HG02759 (cell line): ENCODE results near the gene TUBB2A.
"Not testable (repeated sequence)": the region's sequence is repeated elsewhere in the genome, so short reads cannot be mapped to it uniquely, and the experiment has no call there.

Source experiments
- ATAC-seq: cut with Tn5 transposase; IDR thresholded peaks from one replicate; pipeline ENCODE4 v1.9.1; 2021; ENCODE audit warnings: mild to moderate bottlenecking, moderate library complexity; ENCODE audit not compliant: unreplicated experiment

Gene TUBB2A

DNA sequence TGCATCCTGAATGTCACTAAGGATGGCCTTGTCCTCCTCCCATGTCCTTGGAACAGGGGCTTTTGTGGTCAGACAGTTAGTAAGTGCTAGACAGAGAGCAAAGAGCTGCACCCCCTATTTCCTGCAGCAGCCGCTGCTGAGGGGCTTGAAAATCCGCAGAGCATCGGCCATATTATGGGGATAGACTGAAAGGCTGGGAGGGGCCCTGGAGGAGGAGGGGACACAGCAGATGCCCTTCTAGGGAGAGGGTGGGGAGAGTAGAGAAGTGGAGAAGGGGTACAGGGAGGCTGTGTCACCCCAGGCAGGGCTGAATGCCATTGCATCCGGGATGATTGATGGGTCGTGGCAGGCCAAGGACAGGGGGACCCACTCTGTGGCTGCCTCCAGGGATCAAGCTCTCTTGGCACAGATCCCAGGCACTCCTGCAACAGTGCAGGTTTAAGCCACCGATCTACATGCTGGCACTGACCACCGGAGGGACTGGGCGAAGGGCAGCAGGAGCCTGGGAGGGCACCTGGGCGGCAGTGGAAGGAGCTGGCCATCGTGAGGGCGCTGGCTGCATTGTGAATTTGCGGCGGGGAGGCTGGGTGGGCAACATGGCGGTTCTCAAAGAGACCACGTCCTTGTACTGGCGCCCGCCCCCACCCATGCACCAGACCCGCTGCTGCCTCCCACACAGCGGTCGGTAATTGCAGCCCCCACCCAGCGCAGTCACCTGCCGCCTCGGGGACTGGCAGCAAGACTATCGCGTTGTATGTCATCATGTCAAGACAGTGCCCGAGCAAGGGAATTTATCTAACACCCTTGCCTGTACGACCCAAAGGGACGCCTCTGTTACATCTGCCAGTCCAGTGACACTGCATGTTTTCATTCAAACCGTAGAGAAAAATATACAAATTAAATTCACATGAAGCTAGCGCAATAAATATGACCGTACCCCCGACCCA, 887 bp downstream of the TUBB2A start:
- ATAC-seq = peak; percentile 12

DNA sequence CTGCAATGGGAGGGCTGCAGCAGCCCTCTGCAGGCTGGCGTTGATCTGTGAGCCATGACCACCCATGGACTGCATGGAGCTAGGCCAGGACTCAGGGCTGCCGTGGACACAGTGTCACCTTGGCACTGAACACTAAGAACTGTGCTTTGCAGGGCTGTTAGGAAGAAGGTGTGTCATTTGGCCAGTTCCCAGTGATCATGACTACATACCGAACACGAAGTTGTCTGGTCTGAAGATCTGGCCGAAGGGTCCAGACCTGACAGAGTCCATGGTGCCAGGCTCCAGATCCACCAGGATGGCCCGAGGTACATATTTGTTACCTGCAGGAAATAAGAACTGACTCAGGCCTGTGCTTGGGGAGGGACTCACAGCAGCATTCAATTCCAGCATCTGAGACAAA, 1.9 kb downstream of the TUBB2A start:
- ATAC-seq = not testable (repeated sequence)

DNA sequence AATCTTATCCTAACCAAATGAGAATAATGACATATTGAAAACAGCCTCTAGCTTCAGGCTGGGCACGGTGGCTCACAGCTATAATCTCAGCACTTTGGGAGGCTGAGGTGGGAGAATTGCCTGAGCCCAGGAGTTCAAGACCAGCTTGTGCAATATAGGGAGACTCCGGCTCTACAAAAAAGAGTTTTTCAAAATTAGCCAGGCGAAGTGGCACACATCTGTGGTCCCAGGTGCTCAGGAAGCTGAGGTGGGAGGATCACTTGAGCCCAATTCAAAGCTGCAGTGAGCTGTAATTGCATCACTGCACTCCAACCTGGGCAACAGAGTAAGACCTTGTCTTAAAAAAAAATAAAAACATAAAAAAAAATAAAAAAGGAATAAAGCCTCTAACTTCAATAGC, 4.7 kb downstream of the TUBB2A start:
- ATAC-seq = no peak

DNA sequence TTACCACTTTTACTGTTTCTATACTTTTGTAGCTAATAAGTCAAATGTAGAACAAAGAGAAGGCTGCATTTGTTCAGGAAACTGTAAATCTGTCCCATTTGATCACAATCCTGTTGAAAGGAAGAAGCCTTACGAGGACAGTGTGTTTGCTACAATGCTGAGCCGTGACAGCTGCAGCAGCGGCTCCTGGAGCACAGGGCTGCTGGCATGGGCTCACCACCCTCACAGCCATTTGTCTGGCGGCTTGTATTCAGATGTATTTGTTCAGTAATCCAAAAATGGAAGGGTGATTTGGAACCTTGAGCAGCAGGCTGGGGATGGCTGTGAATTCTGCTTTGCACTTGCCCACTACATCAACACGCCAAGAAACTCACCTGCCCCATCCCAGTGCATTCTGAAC, 5.7 kb downstream of the TUBB2A start:
- ATAC-seq = no peak

DNA sequence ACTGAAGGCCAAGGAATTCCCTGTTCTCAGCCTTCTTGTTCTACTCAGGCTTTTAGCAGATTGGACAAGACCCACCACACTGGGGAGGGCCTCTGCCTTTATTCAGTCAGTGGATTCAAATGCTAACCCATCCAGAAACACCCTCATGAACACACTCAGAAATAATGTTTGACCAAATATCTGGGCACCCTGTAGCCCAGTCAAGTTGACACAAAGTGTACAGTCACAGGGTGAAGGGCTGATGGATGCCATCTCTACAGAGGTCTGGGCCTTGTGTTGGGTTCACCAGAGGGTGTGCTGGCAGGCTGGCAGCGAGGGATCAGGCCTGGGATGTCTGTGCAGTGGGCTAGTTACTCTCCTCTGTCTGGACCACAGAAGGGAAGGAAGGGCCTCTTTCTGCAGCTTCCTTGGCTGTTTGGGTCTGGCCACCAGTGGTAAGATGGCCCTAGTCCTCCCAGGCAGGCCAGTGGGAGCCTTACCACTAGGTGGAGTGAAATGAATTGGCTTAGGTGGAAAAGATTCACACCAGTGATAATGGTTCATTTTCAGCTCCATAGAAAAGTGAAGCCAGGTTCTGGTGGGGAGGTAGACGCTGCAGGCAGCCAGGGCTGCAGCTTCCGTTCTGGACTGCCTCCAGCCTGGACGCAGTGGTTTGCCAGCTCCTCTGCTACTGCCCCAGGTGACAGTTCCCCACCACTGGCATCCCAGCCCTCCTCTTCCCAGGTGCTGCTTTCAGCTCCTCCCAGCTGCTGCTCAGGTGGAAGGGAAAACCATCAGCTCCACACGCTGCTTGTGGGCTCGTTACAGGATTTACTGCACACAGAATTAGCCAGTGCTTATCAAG, 9.2 kb downstream of the TUBB2A start:
- no peak for ATAC-seq

DNA sequence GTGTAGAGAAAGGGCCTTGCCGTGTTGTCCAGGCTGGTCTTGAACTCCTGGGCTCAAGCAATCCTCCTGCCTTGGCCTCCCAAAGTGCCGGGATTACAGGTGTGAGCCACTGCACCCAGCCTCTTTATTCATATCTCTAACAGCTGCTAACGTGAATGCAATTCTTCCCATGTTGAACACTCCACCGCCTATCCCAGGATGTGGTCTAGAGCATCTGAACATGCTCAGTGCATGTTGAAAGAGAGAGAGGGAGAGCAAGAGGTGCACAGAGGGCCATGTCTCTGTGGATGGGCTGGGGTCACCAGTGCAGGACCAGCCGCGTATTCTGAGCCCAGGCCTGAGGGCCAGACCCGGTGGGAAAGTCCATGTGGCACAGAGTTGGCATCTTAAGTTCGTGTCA, 12.8 kb downstream of the TUBB2A start:
- no peak for ATAC-seq

DNA sequence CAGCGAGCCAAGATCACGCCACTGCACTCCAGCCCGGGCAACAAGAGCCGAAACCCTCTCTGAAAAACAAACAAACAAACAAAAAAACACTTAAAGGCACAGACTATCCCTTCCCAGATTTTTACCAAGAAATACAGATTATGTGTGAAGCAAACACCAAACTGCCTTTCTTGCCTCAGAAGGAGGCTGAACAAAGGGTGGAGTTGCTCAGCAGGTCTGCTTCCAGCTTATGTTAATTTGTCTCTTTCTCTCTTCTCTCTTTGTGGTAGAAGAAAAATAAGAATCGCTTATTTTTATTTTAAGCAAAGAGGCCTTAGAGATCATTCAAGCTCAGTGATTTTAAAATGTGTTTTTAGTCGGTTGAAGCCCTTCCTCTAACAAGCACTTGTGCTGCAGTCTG, 14.2 kb downstream of the TUBB2A start:
- no peak for ATAC-seq

DNA sequence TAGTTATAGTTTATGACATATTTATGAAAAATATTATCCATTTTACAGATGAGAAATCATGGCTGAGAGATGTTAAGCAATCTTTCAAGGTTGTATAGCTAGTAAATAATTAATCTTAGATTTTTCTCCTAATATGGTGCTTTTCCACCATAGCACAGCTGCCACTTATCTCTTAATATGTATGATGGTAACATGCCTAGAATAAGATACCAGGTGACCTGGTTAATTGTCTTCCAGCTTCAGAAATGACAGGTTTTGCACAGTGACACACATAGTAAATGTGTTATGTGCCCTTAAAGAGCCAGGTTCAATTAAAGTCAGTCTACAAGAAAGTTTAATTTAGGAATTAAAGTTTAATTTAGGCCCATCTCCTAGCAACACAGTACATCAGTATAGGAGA, 14.8 kb downstream of the TUBB2A start:
- ATAC-seq = no peak

DNA sequence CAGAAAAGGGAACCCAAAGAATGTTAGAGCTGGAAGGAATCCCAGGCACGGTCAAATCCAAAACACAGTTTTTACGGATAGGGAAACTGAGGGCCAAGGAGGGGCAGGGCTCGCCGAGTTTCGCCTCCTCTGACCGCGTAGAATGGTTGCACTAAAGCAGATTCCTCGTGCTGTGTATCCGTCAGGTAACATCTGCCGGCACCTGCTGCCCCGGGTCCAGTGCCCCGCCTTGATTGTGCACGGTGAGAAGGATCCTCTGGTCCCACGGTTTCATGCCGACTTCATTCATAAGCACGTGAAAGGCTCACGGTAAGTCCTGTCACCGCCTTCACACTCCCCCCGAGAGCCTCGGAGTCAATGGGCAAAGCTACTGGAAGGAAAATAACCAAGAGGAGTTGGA, 17.1 kb downstream of the TUBB2A start:
- no peak for ATAC-seq

DNA sequence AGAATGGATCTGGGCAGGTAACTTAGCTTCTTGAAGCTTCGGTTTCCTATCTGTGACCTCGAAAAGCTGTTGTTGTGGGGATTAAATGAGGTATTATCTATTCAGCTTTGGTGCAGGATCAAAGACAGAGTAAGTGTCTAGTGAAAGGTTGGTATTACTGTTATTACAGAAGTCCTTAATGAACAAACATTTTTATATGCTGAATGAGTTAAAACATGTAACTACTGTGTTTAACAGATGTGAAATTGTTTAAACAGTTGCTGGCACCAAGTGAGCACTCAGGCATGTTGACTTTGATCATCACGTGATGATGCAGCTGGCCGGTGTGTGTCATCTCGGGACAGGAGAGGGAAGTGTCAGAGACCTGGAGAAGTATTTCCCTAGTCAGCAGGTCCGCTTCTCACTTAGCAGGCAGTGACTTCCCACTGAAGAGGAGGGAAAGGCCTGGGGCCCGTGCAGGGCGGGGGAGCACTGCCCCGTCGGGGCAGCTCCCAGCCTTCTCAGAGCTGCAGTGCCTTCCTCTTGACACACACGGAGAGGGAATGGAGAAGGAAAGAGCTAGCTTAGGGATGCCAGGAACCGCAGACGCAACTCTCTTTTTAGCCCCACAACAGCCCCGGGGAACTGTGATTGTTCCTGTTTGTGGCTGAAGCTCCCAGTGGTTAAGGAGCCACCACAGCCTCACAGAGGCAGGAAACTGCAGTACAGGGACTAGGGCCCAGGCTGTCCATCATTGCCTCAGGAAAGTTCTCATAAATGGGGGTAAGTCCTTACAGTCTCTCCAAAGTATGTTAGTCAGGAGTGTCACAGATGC, 18.0 kb downstream of the TUBB2A start:
- peak; percentile 65 for ATAC-seq

DNA sequence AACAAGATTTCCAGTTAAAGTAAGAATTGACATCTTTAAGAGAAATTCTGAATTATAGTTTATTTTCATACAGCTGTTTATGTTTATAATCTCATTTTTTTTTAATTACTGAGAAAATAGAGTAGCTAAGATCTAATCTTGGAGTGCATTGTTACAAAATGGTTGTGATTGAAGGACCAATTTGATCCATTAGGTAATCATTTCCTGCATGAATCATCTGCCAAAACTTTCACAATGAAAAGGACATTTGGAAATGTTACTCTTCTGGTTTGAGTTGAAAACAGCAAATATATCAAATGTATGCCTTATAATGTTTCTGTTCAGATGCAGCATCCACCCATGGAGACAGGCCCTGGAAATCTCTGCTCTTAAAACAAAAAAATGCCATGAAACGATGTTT, 19.0 kb downstream of the TUBB2A start:
- ATAC-seq = no peak

DNA sequence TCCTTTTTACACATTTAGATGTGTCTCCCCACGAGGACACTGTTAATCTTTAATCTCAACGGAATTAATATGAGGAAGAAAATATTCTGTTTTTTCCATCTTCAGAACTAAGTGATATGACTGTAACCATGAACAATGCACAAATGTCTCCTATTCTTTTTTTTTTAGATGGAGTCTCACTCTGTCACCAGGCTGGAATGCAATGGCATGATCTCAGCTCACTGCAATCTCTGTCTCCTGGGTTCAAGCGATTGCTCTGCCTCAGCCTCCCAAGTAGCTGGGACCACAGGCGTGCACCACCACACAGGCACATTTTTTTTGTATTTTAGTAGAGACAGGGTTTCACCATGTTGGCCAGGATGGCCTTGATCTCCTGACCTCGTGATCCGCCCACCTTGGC, 19.5 kb downstream of the TUBB2A start:
- ATAC-seq = not testable (repeated sequence)

DNA sequence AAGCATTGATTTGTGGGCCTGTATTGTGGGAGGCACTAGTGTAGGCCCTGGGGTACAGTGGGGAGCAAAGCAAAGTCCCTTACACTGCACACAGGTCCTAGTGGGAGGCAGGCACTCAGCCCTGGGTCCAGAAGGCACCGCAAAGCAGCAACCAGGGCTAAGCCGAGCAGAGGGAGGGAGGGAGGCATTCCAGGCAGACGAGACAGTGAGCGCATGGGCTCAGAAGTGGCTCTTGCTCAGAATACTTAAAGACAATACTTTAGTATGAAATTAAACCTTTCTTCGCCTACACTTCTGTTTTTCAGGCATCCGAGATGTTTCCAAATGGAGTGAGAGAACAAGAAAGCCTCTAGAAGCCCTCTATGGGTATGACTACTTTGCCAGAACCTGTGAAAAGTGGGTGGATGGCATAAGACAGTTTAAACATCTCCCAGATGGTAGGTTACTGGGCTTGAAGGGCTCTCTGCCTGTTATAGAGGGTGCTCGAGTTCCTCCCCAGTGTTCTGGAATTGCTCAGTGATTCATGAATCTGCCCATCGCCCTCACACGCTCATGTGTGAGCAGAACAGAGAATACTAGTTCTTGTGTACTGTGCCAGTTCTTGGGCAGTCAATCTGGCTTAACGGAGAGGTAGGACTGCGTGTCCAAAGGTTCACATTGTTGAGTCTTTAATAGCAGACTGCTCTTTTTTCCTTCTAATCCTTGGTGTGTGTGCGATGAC, 20.1 kb downstream of the TUBB2A start:
- ATAC-seq = no peak

DNA sequence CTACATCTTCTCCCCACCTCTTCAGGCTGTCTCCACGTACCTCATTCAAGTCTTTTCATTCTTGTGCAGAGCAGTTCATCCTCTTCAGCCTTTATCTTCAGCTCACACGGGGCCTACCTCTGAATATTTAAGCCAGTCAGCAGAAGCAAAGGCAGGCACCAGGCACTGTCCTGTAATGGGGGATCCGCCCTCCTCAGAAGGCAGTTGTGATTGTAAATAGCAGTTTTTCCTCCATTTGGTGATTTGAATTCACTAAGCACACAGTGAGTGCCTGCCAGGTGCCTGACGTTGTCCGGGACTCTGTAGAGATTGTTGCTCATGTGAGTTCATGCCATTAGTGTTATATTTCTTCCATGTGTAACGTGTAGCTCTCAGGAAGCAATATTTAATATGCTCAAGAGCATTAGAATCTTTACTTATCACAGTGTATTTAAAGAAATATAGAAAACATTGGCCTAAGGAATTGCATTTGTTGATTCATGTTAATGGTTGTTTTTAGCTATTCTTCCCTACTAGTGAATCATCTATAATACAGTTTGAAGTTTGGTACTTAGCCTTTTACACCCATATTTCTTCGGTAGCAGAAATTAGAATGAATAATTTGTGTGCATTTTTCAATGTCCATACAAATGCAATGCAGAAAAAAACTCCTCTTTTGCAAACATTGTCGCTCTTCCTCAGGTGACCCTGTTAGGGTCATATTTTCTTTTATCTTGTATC, 20.9 kb downstream of the TUBB2A start:
- ATAC-seq = no peak

DNA sequence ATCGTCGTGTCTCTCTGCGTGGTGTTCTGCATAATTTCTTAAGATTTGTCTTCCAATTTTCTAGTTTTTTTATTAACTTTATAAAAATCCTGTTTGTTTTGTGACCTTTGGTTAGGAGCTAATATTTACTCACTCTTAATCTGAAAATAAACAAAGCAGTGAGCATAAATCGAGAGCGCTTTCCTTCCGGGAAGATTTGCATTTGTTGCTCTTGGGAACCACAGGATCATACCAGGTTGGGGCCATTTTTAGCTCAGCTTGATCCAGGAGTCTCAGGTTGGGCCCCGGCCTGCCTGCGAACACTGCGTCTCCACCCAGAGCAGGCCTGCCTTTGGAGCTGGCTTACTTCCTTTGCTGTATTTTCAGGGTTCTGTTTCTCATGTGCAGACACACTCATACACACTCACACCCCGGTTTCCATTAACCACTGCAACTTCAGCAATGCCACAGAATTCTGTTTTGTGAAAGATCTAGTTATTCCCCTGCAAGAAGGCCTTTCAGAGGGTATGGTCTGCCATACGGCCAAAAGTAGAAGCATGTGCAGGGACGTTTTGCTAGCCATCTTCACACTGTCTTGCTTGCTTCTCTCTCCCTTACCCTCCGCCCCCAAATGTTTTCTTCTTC, 21.6 kb downstream of the TUBB2A start:
- ATAC-seq = no peak

DNA sequence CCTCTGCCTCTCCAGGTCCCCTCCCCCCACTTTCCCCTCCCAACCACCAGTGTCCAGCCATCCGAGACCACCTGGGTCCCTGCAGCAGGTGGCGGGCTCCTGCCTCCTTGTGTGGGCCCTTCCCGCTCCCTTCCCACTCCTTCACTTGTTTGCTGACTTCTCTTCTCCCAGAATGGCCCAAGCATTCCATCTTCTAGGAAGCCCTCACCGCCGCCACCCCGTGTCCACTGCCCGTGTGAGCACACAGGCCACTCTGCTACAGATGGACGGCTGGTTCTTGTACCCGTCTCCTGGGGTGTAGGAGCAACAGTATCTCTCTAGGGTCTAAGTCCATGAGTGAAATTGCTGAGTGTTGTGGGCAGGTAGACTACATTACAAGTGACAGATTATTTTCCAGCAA, 23.8 kb downstream of the TUBB2A start:
- ATAC-seq = no peak

DNA sequence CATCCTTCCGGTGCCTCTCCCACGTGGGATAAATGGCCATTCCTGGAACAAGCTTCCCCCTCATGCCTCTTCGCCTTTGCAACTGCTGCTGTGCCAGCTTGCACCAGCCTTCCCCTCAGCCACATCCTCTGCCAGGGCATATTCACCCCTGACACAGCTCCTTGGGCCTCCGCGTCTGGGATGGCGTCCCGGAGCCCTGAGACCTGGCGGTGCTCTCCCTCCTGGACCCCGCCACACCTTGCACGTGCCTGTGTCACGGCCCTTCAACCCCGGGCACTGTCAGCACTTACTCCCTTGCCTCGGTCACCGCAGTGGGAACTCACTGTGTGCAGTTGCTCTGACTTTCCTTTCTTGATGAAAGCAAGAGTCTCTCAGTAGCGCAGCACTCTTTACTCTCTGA, 25.6 kb downstream of the TUBB2A start:
- no peak for ATAC-seq

DNA sequence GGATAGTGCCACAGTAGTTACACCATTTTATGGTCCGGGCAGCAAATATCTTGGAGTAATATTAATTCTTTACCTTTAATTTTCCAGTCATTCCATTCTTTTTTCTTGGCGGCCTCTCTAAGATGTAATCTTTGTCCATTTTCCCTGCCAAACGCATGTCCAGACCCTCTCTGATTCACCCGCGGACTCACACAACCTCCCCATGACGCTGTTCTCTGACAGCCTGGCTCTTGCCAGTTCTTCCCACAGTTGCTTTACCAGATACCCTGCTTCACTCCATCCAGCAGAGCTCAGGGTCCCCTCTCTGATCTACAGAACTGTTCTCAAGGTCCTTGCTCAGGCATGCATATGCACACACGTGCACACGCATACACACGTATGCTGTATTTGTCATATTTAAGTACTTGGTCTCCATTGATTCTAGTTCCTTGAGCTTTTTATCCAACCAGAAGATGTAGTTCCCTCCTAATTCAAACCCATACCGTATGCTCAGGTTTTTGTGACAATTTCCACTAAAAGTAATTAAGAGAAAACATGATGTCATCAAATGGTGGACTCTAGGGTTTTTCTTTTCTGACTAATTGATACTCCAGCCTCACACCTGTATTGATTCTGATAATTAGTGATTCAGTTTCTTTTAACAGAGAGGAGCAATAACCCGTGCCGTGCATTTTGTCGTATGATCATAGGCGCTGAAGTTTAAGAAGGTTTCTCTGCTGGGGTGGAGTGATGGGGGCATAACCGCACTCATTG, 28.8 kb downstream of the TUBB2A start:
- no peak for ATAC-seq

DNA sequence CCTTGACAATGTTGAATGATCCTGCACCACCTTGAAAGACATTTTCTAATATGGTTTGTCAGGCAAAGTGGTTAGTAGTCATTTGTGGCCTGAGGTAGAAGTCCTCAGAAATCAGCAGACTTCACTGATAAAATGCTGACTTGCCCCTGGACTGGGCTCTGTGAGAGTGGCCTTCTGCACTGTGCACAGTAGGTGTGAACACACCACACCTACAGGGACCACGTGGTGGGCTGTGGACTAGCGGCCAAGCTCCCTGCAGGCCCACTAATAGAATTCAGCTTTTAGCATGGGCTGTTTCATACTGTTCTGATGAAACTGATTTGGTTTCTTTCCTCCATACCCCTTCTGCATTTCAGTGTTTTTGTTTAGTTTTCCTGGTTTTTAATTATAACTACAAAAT, 31.5 kb downstream of the TUBB2A start:
- ATAC-seq = no peak
